ENCODE results near the gene ZNF185. TPM values are rescaled to one million over a fixed set of nuclear protein-coding genes. Genes with fewer than 3 reads are reported as not detected.

The ZNF185 gene
- polyA plus RNA-seq, 3 donors: 39.1 to 82.9 (median 40.5) TPM

DNA sequence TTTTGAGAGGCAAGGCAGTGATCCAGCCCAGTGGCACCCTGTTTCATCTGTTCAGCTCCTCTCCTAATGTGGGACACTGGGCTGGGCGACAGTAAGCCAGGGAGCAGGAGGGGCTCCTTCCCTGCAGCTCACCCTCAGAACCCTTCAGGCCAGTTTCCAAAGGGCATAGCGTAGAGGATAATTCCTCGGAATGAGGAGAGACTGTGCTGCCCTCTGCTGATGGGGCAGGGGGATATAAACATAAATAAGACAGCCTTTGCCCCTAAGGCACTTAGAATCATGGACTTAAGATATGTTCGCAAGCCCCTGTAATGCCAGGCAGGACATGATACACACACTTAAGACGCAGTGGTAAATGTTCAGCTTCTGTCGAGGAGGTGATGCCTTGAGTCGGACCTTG, 27.9 kb upstream of the ZNF185 start:
- Histone ChIP-seq H3K36me3 (replicated peaks in 1 of 2; ENCODE audit: control insufficient read depth in 1 of 2, insufficient read depth in 2 of 2, low read length in 2 of 2) (peaks cover 38 to 51% of the 10 kb centered on the region in 2 donors), H4K20me1 (ENCODE audit: insufficient read depth, low read length) (no peaks in the 10 kb centered on the region), H3K9ac (ENCODE audit: insufficient read depth, low read length, poor library complexity, severe bottlenecking) (no peak overlapping the region), H3K9me3 (replicated peaks in 1 of 2; ENCODE audit: control insufficient read depth in 1 of 2, insufficient read depth in 1 of 2, low read length in 2 of 2) (no peaks in the 10 kb centered on the region), H3K4me1 (ENCODE audit: control insufficient read depth in 1 of 2, insufficient read depth in 2 of 2, low read length in 2 of 2) (no peaks in the 10 kb centered on the region), H2AFZ (ENCODE audit: insufficient read depth, low read depth, low read length, poor library complexity, severe bottlenecking) (no peak overlapping the region), H3K79me2 (ENCODE audit: insufficient read depth, low read length) (no peaks in the 10 kb centered on the region), H3K4me2 (replicated peaks; ENCODE audit: extremely low read depth, low read length, poor library complexity, severe bottlenecking) (no peak overlapping the region), H3K4me3 (replicated peaks in 1 of 3; ENCODE audit: low read depth in 2 of 3, low read length in 3 of 3) (no peak overlapping the region), H3K27ac (ENCODE audit: low read depth in 1 of 2, low read length in 2 of 2) (no peak overlapping the region), H3K27me3 (ENCODE audit: control insufficient read depth in 2 of 2, insufficient read depth in 2 of 2, low read length in 2 of 2) (no peaks in the 10 kb centered on the region)
- TF ChIP-seq, protein P1, sequence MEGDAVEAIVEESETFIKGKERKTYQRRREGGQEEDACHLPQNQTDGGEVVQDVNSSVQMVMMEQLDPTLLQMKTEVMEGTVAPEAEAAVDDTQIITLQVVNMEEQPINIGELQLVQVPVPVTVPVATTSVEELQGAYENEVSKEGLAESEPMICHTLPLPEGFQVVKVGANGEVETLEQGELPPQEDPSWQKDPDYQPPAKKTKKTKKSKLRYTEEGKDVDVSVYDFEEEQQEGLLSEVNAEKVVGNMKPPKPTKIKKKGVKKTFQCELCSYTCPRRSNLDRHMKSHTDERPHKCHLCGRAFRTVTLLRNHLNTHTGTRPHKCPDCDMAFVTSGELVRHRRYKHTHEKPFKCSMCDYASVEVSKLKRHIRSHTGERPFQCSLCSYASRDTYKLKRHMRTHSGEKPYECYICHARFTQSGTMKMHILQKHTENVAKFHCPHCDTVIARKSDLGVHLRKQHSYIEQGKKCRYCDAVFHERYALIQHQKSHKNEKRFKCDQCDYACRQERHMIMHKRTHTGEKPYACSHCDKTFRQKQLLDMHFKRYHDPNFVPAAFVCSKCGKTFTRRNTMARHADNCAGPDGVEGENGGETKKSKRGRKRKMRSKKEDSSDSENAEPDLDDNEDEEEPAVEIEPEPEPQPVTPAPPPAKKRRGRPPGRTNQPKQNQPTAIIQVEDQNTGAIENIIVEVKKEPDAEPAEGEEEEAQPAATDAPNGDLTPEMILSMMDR (IDR thresholded peaks at IDR 0.05): no peak
- intact Hi-C loops (cut with micrococcal nuclease): no loop called here
- no peak for DNase-seq
- H3K9me3 Mint-ChIP-seq: peaks cover 0 to 5% (median 2%) of the 10 kb centered on the region in 7 donors
- peaks cover 0 to 4% (median 0%) of the 10 kb centered on the region in 3 donors for H3K27me3 Mint-ChIP-seq (ENCODE audit: low read depth in 3 of 3)
- peaks cover 37 to 45% of the 10 kb centered on the region in 2 donors for H3K36me3 Mint-ChIP-seq
- WGBS (ENCODE audit: insufficient coverage): 94% methylated on average over 3 of the region's 7 CpGs
- H3K4me1 Mint-ChIP-seq: no peaks in the 10 kb centered on the region
- no peak overlapping the region for H3K4me3 Mint-ChIP-seq
- no peak overlapping the region for H3K27ac Mint-ChIP-seq

DNA sequence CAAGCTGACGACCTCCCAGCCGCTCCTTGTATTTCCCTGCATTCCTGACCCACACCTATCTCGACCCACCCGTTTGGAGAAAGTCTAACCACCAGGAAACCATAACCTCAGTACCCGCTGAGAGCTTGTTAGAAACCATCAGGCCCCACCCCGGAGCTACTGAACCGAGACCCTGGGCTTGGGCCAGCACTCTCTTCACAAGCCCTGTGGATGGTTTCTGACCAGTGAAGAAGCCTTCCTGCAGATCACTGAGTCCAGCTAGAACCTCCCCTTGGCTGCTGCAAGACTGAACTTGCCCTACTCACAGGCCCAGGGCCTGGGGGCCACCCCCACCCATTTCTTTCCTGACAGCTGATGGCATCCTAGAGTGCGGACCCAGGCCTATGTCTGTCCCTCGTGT, 26.6 kb upstream of the ZNF185 start:
- H3K9ac ChIP-seq (ENCODE audit: insufficient read depth, low read length, poor library complexity, severe bottlenecking): no peak overlapping the region
- no peaks in the 10 kb centered on the region for H3K4me1 Mint-ChIP-seq
- intact Hi-C loops (cut with micrococcal nuclease): no loop called here
- peaks cover 0 to 4% (median 2%) of the 10 kb centered on the region in 7 donors for H3K9me3 Mint-ChIP-seq
- no peak overlapping the region for H2AFZ ChIP-seq (ENCODE audit: insufficient read depth, low read depth, low read length, poor library complexity, severe bottlenecking)
- TF ChIP-seq, protein P1 (IDR thresholded peaks at IDR 0.05): no peak
- H3K4me2 ChIP-seq (replicated peaks; ENCODE audit: extremely low read depth, low read length, poor library complexity, severe bottlenecking): no peak overlapping the region
- H4K20me1 ChIP-seq (ENCODE audit: insufficient read depth, low read length): no peaks in the 10 kb centered on the region
- peaks cover 3 to 7% (median 4%) of the 10 kb centered on the region in 3 donors for H3K27me3 Mint-ChIP-seq (ENCODE audit: low read depth in 3 of 3)
- no peaks in the 10 kb centered on the region for H3K9me3 ChIP-seq (replicated peaks in 1 of 2; ENCODE audit: control insufficient read depth in 1 of 2, insufficient read depth in 1 of 2, low read length in 2 of 2)
- peaks cover 29 to 33% of the 10 kb centered on the region in 2 donors for H3K36me3 Mint-ChIP-seq
- peaks cover 28 to 38% of the 10 kb centered on the region in 2 donors for H3K36me3 ChIP-seq (replicated peaks in 1 of 2; ENCODE audit: control insufficient read depth in 1 of 2, insufficient read depth in 2 of 2, low read length in 2 of 2)
- H3K4me3 Mint-ChIP-seq: no peak overlapping the region
- H3K27me3 ChIP-seq (ENCODE audit: control insufficient read depth in 2 of 2, insufficient read depth in 2 of 2, low read length in 2 of 2): no peaks in the 10 kb centered on the region
- 93% methylated on average over 5 of the region's 9 CpGs for WGBS (ENCODE audit: insufficient coverage)
- no peaks in the 10 kb centered on the region for H3K4me1 ChIP-seq (ENCODE audit: control insufficient read depth in 1 of 2, insufficient read depth in 2 of 2, low read length in 2 of 2)
- peak overlapping the region in 2 of 7 donors; percentile 13 to 21 for H3K27ac Mint-ChIP-seq
- no peak overlapping the region for H3K27ac ChIP-seq (ENCODE audit: low read depth in 1 of 2, low read length in 2 of 2)
- no peak overlapping the region for H3K4me3 ChIP-seq (replicated peaks in 1 of 3; ENCODE audit: low read depth in 2 of 3, low read length in 3 of 3)
- no peaks in the 10 kb centered on the region for H3K79me2 ChIP-seq (ENCODE audit: insufficient read depth, low read length)
- no peak for DNase-seq

All from CD14-positive monocyte (primary cell).